DMS114 treated with DMSO at 0.1 percent for 48 hours (cell line): Measurements from ENCODE around the gene ZHX3.

ENCODE experiments used
- DNase-seq: peaks from one replicate; lab custom pipeline; 2025; ENCODE audit not compliant: unreplicated experiment; lab: John Stamatoyannopoulos, UW

Gene ZHX3

DNA sequence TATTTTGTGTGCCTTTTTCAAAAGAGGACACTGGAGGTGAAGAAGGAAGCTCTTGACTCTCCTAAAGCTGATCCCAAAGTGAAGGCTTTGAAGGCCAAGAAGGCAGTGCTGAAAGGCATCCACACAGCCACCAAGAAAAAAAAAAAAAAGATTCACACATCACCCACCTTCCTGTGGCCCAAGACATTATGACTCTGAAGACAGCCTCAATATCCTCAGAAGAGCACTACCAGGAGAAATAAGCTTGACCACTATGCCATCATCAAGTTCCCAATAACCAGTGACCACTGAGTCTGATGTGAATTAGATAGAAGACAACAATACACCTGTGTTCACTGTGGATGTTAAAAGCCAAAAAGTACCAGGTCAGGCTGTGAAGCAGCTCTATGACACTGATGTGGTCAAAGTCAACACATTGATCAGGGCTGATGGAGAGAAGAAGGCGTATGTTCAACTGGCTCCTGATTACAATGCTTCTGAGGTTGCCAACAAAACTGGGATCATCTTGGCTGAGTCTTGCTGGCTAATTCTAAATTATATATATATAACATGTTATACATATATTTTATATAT, 120.8 kb downstream of the ZHX3 start:
- no peak for DNase-seq

- no peak for DNase-seq
Observed at GRCh38 chr20:41192575-41192974, 125.0 kb downstream of the ZHX3 start.

- DNase-seq, result no peak
Observed at GRCh38 chr20:41191562-41192500, 125.7 kb downstream of the ZHX3 start.

DNA sequence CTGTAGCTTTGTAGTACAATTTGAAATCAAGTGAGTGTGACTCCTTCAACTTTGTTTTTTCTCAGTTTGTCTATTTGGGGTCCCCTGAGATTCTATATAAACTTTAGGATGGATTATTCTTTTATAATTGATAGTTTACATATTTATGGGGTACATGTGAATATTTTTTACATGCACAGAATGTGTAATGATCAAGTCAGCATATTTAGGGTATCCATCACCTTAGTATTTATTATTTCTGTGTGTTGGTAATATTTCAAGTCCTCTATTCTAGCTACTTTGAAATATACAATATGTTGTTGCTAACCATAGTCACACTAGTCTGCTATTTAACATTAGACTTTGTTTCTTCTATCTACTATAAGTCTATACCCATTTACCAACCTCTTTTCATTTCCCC, 129.9 kb downstream of the ZHX3 start:
- DNase-seq, result no peak

DNA sequence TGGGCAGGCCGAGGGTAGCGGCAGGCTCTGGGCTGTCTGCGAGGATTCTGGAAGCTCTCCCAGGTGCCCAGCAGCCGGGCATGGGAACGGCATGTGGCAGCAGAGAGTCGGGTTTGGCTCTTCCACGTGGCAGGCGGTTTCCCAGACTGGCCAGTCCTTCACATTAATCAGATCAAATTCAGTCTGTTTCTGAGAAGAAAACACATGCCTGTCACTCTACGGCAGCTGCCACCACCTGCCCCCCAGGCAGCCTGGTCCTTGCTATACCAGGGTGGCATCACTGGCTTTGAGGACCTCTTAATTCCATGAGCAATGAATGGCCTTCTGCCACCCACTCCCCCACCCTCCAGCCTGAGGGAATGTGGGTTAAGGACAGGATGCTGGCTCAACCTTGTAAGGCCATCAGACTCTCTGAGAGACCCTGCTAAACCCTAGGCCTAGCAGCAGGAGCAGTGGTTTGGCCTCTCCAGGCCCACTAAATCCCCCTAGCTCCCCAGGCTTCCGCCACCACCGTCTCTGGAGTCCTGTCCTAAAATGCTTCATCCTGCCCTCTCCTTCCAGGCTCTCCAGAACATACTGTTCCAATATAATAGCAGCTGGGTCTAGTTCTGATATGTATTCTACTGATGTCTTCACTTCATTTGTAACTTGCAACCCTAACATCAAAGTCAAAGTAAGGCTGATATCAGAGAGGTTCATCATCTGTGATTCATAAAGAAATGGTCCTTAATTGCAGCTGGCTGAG, 132.3 kb downstream of the ZHX3 start:
- DNase-seq, result no peak

GRCh38 chr20:41183831-41184230, 133.7 kb downstream of the ZHX3 start:
- DNase-seq, result no peak

- no peak for DNase-seq
Observed at GRCh38 chr20:41183391-41183790, 134.1 kb downstream of the ZHX3 start.

- no peak for DNase-seq
Observed at GRCh38 chr20:41182296-41183212, 135.0 kb downstream of the ZHX3 start.

DNA sequence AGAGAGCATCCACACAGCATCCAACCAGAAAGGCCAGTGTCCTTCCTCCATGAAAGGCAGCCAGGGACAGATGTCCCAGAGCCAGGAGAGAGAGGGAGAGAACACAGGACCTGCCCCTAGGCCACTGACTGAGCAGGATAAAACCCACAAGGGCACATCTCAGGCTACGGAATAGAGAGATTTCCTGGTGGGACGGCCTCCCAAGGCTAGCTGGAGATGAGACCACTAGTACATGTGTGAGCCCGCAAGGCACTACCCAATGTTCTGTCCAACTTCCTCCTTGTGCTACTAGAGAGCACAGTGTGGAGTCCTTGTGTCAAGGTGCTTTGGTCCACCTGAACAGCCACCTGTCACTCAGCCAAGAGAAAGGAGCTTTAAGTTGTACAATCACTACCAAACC, 136.0 kb downstream of the ZHX3 start:
- no peak for DNase-seq

- DNase-seq, result no peak
Observed at GRCh38 chr20:41180599-41181333, 136.8 kb downstream of the ZHX3 start.

DNA sequence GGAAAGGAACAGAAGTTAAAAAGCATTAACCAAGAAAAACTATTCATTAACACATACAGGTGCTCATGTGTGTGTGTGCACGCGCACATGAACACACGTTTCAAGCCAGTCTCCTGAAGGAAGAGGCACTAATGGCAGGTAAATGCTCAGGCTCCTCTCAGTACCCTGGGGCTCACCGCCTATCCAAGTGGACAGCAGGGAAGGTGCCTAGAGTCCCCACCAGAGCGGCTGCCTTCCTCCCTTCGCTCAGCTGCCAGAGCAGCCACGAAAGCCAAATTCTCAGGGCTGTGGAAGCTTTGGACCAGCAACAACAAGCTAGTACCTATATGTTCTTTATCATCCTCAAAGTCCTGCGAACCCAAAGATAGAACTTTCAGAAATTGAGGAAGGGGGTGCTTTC, 137.6 kb downstream of the ZHX3 start:
- DNase-seq, result no peak

GRCh38 chr20:41178904-41179432, 138.6 kb downstream of the ZHX3 start:
- DNase-seq, result no peak

GRCh38 chr20:41178495-41178894, 139.0 kb downstream of the ZHX3 start:
- DNase-seq, result no peak

DNA sequence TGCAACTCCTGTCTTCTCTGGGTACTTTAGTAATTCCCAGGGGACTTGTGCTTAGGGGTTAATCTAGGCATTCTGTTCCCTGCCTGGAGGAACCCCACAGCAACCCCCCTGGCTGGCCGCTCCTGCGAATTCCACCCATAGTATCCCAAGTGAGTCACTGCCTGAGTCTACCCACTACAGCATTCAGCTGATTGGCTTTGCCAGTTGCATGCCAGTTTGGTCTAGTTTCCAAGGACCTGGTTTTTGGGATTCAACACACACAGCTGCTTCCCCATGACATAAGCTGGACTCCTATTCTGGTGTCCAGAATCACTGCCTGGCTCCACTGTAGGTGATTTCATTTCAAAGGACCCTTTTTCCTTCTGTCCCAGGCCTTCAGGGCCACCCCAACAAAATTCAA, 139.9 kb downstream of the ZHX3 start:
- no peak for DNase-seq

GRCh38 chr20:41176711-41177552, 140.6 kb downstream of the ZHX3 start:
- no peak for DNase-seq

GRCh38 chr20:41175727-41176330, 141.7 kb downstream of the ZHX3 start:
- no peak for DNase-seq

DNA sequence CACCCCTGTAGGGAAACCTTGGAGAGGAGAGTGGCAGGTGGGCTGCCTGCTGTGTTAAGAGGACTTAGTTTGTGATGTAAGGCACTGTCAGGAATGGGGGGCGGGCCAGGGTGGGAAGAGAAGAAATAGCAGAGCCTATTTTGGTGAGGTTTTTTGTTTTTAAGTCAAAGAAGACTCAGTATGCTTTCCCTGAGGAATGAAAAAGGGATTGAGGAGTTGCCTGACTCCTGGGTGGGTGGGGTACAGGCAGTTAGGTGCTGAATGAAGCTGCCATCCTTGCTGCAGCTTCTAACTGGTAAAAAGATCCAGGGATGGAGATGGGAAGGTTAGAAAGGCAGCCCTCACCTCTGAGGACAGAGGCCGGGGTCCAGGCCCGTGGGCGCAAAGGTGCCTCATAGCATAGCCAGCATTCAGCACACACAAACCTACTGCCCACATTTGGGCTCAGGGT, 142.3 kb downstream of the ZHX3 start:
- DNase-seq, result no peak

DNA sequence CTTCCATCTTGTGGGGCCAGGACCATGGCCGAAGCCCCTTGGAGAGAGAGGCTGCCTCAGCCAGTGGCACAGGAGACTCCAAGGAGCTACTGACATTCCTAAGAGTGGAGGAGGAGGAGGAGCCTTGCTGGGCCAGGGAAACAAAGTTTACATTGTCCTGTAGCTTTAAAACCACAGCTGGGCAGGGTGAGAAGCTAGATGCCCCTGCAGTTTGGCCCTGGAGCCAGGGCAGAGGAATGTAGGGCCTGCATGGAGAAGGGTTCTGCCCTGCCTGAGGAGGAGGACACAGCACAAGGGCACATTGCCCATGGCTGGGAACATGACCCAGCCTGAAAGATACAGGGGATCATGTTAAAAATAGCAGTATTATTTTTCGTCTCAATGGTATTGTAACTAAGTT, 142.7 kb downstream of the ZHX3 start:
- no peak for DNase-seq
